PFSK-1 (cell line): ENCODE measurements around the gene NMRAL1.

Source experiments
- POLR2AphosphoS5 ChIP-seq: IDR thresholded peaks from 2 replicates; pipeline ENCODE4 v1.6.1; 2012; ENCODE audit warnings: low read depth, mild to moderate bottlenecking, control low read depth, low read length, moderate library complexity
- REST ChIP-seq, 2 experiments: IDR thresholded peaks; 2 replicates each; pipeline versions ENCODE4 v1.6.1 to v1.8.0; 2011 to 2012; ENCODE audit warnings: low read depth in 2 of 2, low read length in 2 of 2, control low read depth in 1 of 2, inconsistent platforms in 1 of 2, mild to moderate bottlenecking in 1 of 2, moderate library complexity in 1 of 2; ENCODE audit not compliant: insufficient read depth in 1 of 2
- SIN3A ChIP-seq: IDR thresholded peaks from 2 replicates; pipeline ENCODE4 v1.6.1; 2012; ENCODE audit warnings: mild to moderate bottlenecking, low read length, moderate library complexity, borderline replicate concordance; ENCODE audit not compliant: insufficient read depth
- TAF1 ChIP-seq: IDR thresholded peaks from 2 replicates; pipeline ENCODE4 v1.6.1; 2012; ENCODE audit warnings: low read length, control low read depth, borderline replicate concordance; ENCODE audit not compliant: insufficient read depth

GRCh38 chr16:4512473-4512872 is 38.0 kb upstream of the NMRAL1 start:
- TF ChIP-seq REST (IDR thresholded peaks at IDR 0.05; ENCODE audit: insufficient read depth in 1 of 2, low read depth in 2 of 2, low read length in 2 of 2) (no peak), POLR2AphosphoS5 (no peak), TAF1 (no peak), SIN3A (no peak)
